Mammary epithelial cell (primary cell): ENCODE results near the gene NHLRC3.
"Not testable (repeated sequence)": the region's sequence is repeated elsewhere in the genome, so short reads cannot be mapped to it uniquely, and the experiment has no call there.

Source experiments
- EZH2 ChIP-seq: IDR thresholded peaks from 2 replicates; pipeline ENCODE4 v1.6.1; 2012; ENCODE audit warnings: low read length, inconsistent platforms, borderline replicate concordance
- TF ChIP-seq, protein P1 (sequence below), 2 donors: IDR thresholded peaks in 1 of 2; conservative IDR thresholded peaks in 1 of 2; 2 replicates each; pipeline ENCODE4 v1.5.1; 2011 to 2012; ENCODE audit warnings: inconsistent platforms in 2 of 2, low read length in 2 of 2, mild to moderate bottlenecking in 2 of 2, control low read depth in 1 of 2, low read depth in 1 of 2; ENCODE audit not compliant: insufficient read depth in 1 of 2; ENCODE audit errors: extremely low read depth in 1 of 2

DNA sequence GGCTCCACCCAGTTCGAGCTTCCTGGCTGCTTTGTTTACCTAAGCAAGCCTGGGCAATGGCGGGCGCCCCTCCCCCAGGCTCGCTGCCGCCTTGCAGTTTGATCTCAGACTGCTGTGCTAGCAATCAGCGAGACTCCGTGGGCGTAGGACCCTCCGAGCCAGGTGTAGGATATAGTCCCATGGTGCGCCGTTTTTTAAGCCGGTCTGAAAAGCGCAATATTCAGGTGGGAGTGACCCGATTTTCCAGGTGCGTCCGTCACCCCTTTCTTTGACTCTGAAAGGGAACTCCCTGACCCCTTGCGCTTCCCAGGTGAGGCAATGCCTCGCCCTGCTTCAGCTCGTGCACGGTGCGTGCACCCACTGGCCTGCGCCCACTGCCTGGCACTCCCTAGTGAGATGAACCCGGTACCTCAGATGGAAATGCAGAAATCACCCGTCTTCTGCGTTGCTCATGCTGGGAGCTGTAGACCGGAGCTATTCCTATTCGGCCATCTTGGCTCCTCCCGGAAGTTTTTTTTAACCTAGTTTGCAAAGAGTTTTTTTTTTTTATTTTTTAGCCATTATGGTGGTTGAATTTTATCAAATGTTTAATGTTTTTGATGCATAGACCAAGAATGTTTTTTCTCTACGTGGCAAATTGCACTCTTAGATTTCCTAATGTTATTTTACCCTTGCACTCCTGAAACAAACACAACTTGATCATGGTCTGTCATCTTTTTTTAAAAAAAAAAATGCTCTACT lies 31.7 kb upstream of the NHLRC3 start:
- TF ChIP-seq, protein P1, sequence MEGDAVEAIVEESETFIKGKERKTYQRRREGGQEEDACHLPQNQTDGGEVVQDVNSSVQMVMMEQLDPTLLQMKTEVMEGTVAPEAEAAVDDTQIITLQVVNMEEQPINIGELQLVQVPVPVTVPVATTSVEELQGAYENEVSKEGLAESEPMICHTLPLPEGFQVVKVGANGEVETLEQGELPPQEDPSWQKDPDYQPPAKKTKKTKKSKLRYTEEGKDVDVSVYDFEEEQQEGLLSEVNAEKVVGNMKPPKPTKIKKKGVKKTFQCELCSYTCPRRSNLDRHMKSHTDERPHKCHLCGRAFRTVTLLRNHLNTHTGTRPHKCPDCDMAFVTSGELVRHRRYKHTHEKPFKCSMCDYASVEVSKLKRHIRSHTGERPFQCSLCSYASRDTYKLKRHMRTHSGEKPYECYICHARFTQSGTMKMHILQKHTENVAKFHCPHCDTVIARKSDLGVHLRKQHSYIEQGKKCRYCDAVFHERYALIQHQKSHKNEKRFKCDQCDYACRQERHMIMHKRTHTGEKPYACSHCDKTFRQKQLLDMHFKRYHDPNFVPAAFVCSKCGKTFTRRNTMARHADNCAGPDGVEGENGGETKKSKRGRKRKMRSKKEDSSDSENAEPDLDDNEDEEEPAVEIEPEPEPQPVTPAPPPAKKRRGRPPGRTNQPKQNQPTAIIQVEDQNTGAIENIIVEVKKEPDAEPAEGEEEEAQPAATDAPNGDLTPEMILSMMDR (conservative IDR thresholded peaks at IDR 0.05 in 1 of 2, IDR thresholded peaks at IDR 0.05 in 1 of 2; ENCODE audit: extremely low read depth in 1 of 2, insufficient read depth in 1 of 2, low read depth in 1 of 2, low read length in 2 of 2): not testable (repeated sequence)
- not testable (repeated sequence) for TF ChIP-seq EZH2
